ENCODE results near the gene MAP6D1. TPM values are rescaled to one million over a fixed set of nuclear protein-coding genes. Genes with fewer than 3 reads are reported as not detected.

The MAP6D1 gene
- total RNA-seq, 1 experiment from 2014 or later = 7.1 TPM

GRCh38 chr3:183809270-183809669, 16.1 kb downstream of the MAP6D1 start:
- Histone ChIP-seq H4K20me1 (ENCODE audit: control insufficient read depth, insufficient read depth, insufficient read length) (no peaks in the 10 kb centered on the region), H3K23me2 (ENCODE audit: insufficient read length, low read depth, low read length, poor library complexity, severe bottlenecking) (no peaks in the 10 kb centered on the region), H2BK5ac (ENCODE audit: insufficient read length, low read length) (no peak overlapping the region), H3K27me3 (ENCODE audit: insufficient read depth, low read length) (no peaks in the 10 kb centered on the region), H3K56ac (ENCODE audit: insufficient read length, low read depth, low read length) (no peak overlapping the region), H4K8ac (replicated peaks; ENCODE audit: insufficient read length, low read depth, low read length) (no peak overlapping the region), H2BK12ac (ENCODE audit: insufficient read length, low read depth, low read length) (no peak overlapping the region), H3K79me2 (ENCODE audit: insufficient read depth, low read length) (no peaks in the 10 kb centered on the region), H3K18ac (ENCODE audit: insufficient read length, low read depth, low read length) (no peak overlapping the region), H3K4ac (ENCODE audit: low read depth, low read length) (no peak overlapping the region), H3K4me1 (ENCODE audit: insufficient read depth, low read length) (no peaks in the 10 kb centered on the region), H3K23ac (ENCODE audit: insufficient read length, low read depth, low read length) (no peak overlapping the region), H3K79me1 (ENCODE audit: insufficient read depth, low read depth, low read length, poor library complexity, severe bottlenecking) (no peaks in the 10 kb centered on the region), H3K27ac (ENCODE audit: insufficient read length, low read depth, low read length) (no peak overlapping the region), H4K5ac (ENCODE audit: insufficient read length, low read depth, low read length) (no peak overlapping the region), H3T11ph (ENCODE audit: low read length) (no peak overlapping the region), H2BK120ac (ENCODE audit: low read depth, low read length, poor library complexity, severe bottlenecking) (no peak overlapping the region), H2AFZ (ENCODE audit: low read length) (no peak overlapping the region), H3K4me2 (ENCODE audit: insufficient read depth, insufficient read length, low read length) (no peak overlapping the region), H3K9ac (ENCODE audit: extremely low read depth, insufficient read length, low read length) (no peak overlapping the region), H4K91ac (ENCODE audit: insufficient read length, low read depth, low read length) (no peak overlapping the region), H2AK5ac (ENCODE audit: insufficient read length, low read length) (no peak overlapping the region), H2BK20ac (ENCODE audit: low read depth, low read length, poor library complexity, severe bottlenecking) (no peak overlapping the region), H2BK15ac (ENCODE audit: low read depth, low read length) (no peak overlapping the region), H3K14ac (ENCODE audit: insufficient read depth, low read length) (no peak overlapping the region), H3K9me3 (ENCODE audit: control insufficient read depth, low read depth, low read length) (no peaks in the 10 kb centered on the region)
- DNase-seq = no peak
- TF ChIP-seq, protein P1, sequence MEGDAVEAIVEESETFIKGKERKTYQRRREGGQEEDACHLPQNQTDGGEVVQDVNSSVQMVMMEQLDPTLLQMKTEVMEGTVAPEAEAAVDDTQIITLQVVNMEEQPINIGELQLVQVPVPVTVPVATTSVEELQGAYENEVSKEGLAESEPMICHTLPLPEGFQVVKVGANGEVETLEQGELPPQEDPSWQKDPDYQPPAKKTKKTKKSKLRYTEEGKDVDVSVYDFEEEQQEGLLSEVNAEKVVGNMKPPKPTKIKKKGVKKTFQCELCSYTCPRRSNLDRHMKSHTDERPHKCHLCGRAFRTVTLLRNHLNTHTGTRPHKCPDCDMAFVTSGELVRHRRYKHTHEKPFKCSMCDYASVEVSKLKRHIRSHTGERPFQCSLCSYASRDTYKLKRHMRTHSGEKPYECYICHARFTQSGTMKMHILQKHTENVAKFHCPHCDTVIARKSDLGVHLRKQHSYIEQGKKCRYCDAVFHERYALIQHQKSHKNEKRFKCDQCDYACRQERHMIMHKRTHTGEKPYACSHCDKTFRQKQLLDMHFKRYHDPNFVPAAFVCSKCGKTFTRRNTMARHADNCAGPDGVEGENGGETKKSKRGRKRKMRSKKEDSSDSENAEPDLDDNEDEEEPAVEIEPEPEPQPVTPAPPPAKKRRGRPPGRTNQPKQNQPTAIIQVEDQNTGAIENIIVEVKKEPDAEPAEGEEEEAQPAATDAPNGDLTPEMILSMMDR (conservative IDR thresholded peaks at IDR 0.05) = no peak
- H3K27ac Mint-ChIP-seq = no peak overlapping the region
- no peaks in the 10 kb centered on the region for H3K9me3 Mint-ChIP-seq
- no peaks in the 10 kb centered on the region for H3K27me3 Mint-ChIP-seq (ENCODE audit: low read depth)
- no peak overlapping the region for H3K4me3 Mint-ChIP-seq
- H3K36me3 Mint-ChIP-seq (ENCODE audit: insufficient read depth in 1 of 3, low read depth in 3 of 3) = peaks cover 35 to 86% (median 69%) of the 10 kb centered on the region in 3 experiments; a peak in 6 of 7 replicates
- H3K4me1 Mint-ChIP-seq = 0 out of 4 replicates have a peak, but pooled peaks cover 0 to 1% of the 10 kb centered on the region in 2 experiments
- WGBS (ENCODE audit: extremely low coverage, insufficient read length, low lambda C conversion rate) = no CpG with 5 or more reads among the region's 5 CpGs

All from H9 (cell line).